ENCODE measurements around the gene NRXN3. TPM values are rescaled to one million over a fixed set of nuclear protein-coding genes. Genes with fewer than 3 reads are reported as not detected.

Gene NRXN3
- total and polyA plus RNA-seq, 2 of the 4 experiments (the other 2 are of a cell fraction): 4.8 to 25.1 TPM

- Histone ChIP-seq H3K27ac (ENCODE audit: insufficient read depth, low read length) (no peak overlapping the region), H3K14ac (replicated peaks; ENCODE audit: low read depth, low read length) (no peak overlapping the region), H3K9me1 (ENCODE audit: insufficient read depth, low read length) (no peaks in the 10 kb centered on the region), H4K91ac (ENCODE audit: insufficient read depth, low read depth, low read length) (no peak overlapping the region), H3K79me1 (ENCODE audit: low read depth in 1 of 2, low read length in 2 of 2) (no peaks in the 10 kb centered on the region), H2BK15ac (ENCODE audit: low read depth, low read length) (no peak overlapping the region), H2AK9ac (replicated peaks; ENCODE audit: low read depth, low read length, poor library complexity) (no peak overlapping the region), H4K8ac (ENCODE audit: low read depth in 2 of 2, low read length in 2 of 2) (no peak overlapping the region), H2BK120ac (ENCODE audit: low read depth, low read length) (no peak overlapping the region), H2AFZ (replicated peaks; ENCODE audit: low read length, poor library complexity) (no peak overlapping the region), H3K18ac (ENCODE audit: low read depth, low read length) (no peak overlapping the region), H3K4ac (ENCODE audit: low read depth, low read length) (no peak overlapping the region), H3K4me1 (ENCODE audit: control insufficient read depth, insufficient read depth, low read length) (no peaks in the 10 kb centered on the region), H3K9me3 (ENCODE audit: control insufficient read depth, insufficient read depth, low read length) (peaks cover 17% of the 10 kb centered on the region), H2AK5ac (ENCODE audit: low read depth, low read length) (no peak overlapping the region), H2BK5ac (ENCODE audit: low read depth, low read length, poor library complexity, severe bottlenecking) (no peak overlapping the region), H3K56ac (ENCODE audit: extremely low read depth, insufficient read depth, low read length) (no peak overlapping the region), H3K23ac (ENCODE audit: low read depth, low read length) (no peak overlapping the region), H4K5ac (ENCODE audit: low read depth, low read length) (no peak overlapping the region), H2BK20ac (ENCODE audit: low read depth, low read length) (no peak overlapping the region), H3K27me3 (ENCODE audit: control insufficient read depth, insufficient read depth, low read length) (no peaks in the 10 kb centered on the region), H3K36me3 (ENCODE audit: control insufficient read depth, insufficient read depth, low read length) (no peaks in the 10 kb centered on the region), H3K4me2 (ENCODE audit: low read depth, low read length) (no peak overlapping the region), H4K20me1 (ENCODE audit: insufficient read depth, low read length) (no peaks in the 10 kb centered on the region), H3K4me3 (ENCODE audit: insufficient read depth, low read depth, low read length) (no peak overlapping the region), H3K9ac (ENCODE audit: low read depth, low read length) (no peak overlapping the region)
- intact Hi-C loops (cut with micrococcal nuclease) (loop anchor here (10.0 kb wide), 1 partner anchor 939 kb away; no protein-coding TSS in a partner anchor), in situ Hi-C loops (cut with MboI; ENCODE audit: low sequenced_read_pairs) (loop anchor here (25.0 kb wide), 1 partner anchor 732 kb away; no protein-coding TSS in a partner anchor), dilution Hi-C loops (cut with HindIII; ENCODE audit: low sequenced_read_pairs, unreplicated experiment) (no loop called here)
- ChIA-PET CTCF (no interaction called here), POLR2A (ENCODE audit: unreplicated experiment) (no interaction called here)
- WGBS, 2 experiments (ENCODE audit: extremely low coverage in 2 of 2, insufficient read length in 1 of 2): 74% methylated on average over 4 of the region's 11 CpGs; no CpG with 5 or more reads in 1 of the 2 experiments
- DNase-seq: no peak
- BruUV-seq (replicated peaks): no TSS peak
- TF ChIP-seq POLR2A (IDR thresholded peaks at IDR 0.05; ENCODE audit: low read depth, low read length) (no peak), FOS (IDR thresholded peaks at IDR 0.05; ENCODE audit: low read depth, low read length) (no peak), RFX5 (IDR thresholded peaks at IDR 0.05; ENCODE audit: low read depth, low read length) (no peak), CEBPB (IDR thresholded peaks at IDR 0.05; ENCODE audit: low read depth, low read length) (no peak), CTCF (conservative IDR thresholded peaks at IDR 0.05; ENCODE audit: low read depth, low read length) (no peak), MAZ (IDR thresholded peaks at IDR 0.05; ENCODE audit: borderline replicate concordance, low read depth, low read length) (no peak), NFE2L2 (IDR thresholded peaks at IDR 0.05; ENCODE audit: low read depth, low read length) (no peak), CHD1 (IDR thresholded peaks at IDR 0.05; ENCODE audit: low read depth, low read length) (no peak), MXI1 (IDR thresholded peaks at IDR 0.05; ENCODE audit: borderline replicate concordance, low read depth, low read length) (no peak), MAFK (IDR thresholded peaks at IDR 0.05; ENCODE audit: low read depth, low read length) (no peak), SMC3 (IDR thresholded peaks at IDR 0.05; ENCODE audit: low read depth, low read length) (no peak), RAD21 (IDR thresholded peaks at IDR 0.05; ENCODE audit: low read length) (no peak), BHLHE40 (IDR thresholded peaks at IDR 0.05; ENCODE audit: low read depth, low read length) (no peak), RCOR1 (IDR thresholded peaks at IDR 0.05; ENCODE audit: insufficient replicate concordance, low read length) (no peak)
- TF ChIP-seq, protein P1, sequence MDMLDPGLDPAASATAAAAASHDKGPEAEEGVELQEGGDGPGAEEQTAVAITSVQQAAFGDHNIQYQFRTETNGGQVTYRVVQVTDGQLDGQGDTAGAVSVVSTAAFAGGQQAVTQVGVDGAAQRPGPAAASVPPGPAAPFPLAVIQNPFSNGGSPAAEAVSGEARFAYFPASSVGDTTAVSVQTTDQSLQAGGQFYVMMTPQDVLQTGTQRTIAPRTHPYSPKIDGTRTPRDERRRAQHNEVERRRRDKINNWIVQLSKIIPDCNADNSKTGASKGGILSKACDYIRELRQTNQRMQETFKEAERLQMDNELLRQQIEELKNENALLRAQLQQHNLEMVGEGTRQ (IDR thresholded peaks at IDR 0.05; ENCODE audit: low read depth, low read length): no peak
- TF ChIP-seq, protein P2, sequence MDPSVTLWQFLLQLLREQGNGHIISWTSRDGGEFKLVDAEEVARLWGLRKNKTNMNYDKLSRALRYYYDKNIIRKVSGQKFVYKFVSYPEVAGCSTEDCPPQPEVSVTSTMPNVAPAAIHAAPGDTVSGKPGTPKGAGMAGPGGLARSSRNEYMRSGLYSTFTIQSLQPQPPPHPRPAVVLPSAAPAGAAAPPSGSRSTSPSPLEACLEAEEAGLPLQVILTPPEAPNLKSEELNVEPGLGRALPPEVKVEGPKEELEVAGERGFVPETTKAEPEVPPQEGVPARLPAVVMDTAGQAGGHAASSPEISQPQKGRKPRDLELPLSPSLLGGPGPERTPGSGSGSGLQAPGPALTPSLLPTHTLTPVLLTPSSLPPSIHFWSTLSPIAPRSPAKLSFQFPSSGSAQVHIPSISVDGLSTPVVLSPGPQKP (IDR thresholded peaks at IDR 0.05; ENCODE audit: borderline replicate concordance, low read depth, low read length): no peak
- ATAC-seq (ENCODE audit: low read depth): no peak
These were observed 423.8 kb downstream of the NRXN3 start for GRCh38 chr14:78593949-78594348.

Data from IMR-90 (cell line).